ENCODE measurements around the gene CAMKMT.

DNA sequence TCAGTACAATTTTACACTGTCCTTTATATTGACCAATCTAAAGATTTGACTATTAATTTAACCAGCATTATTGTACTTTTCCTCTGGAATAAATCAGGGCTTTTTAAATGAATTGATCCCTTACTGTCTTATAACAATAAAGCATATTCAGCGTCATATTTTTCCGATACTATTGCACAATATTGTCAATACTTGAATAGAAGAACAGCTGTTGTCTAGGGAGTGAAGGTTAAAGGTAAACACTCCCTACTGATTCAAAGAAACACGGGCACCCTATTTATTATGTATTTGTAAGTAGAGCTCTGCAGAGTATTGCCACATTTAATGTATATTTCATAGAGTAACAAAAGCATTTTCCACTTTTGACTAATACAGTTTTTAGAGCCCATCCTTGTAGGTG, 134.4 kb downstream of the CAMKMT start:
- TF ChIP-seq, protein P1, sequence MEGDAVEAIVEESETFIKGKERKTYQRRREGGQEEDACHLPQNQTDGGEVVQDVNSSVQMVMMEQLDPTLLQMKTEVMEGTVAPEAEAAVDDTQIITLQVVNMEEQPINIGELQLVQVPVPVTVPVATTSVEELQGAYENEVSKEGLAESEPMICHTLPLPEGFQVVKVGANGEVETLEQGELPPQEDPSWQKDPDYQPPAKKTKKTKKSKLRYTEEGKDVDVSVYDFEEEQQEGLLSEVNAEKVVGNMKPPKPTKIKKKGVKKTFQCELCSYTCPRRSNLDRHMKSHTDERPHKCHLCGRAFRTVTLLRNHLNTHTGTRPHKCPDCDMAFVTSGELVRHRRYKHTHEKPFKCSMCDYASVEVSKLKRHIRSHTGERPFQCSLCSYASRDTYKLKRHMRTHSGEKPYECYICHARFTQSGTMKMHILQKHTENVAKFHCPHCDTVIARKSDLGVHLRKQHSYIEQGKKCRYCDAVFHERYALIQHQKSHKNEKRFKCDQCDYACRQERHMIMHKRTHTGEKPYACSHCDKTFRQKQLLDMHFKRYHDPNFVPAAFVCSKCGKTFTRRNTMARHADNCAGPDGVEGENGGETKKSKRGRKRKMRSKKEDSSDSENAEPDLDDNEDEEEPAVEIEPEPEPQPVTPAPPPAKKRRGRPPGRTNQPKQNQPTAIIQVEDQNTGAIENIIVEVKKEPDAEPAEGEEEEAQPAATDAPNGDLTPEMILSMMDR (IDR thresholded peaks at IDR 0.05 in 8 of 11, conservative IDR thresholded peaks at IDR 0.05 in 3 of 11): no peak
- TF ChIP-seq POLR2A (IDR thresholded peaks at IDR 0.05) (no peak), POLR2AphosphoS5 (IDR thresholded peaks at IDR 0.05) (no peak)

All from spleen (tissue), 7 donors.